NCI-H146 treated with DMSO at 0.1 percent for 48 hours (cell line): ENCODE measurements around the gene ATP11B.
"Not testable (repeated sequence)": the region's sequence is repeated elsewhere in the genome, so short reads cannot be mapped to it uniquely, and the experiment has no call there.

Experiments
- DNase-seq: peaks from one replicate; lab custom pipeline; 2025; ENCODE audit not compliant: unreplicated experiment; lab: John Stamatoyannopoulos, UW

The ATP11B gene

GRCh38 chr3:182794455-182795388 lies 1.4 kb downstream of the ATP11B start:
- peak; percentile 52 for DNase-seq

- no peak for DNase-seq
Measured at GRCh38 chr3:182795389-182795782, 2.1 kb downstream of the ATP11B start.

- DNase-seq, result no peak
Measured at GRCh38 chr3:182796310-182796709, 3.0 kb downstream of the ATP11B start.

GRCh38 chr3:182797876-182798275 lies 4.6 kb downstream of the ATP11B start:
- DNase-seq, result no peak

GRCh38 chr3:182799143-182799542 lies 5.8 kb downstream of the ATP11B start:
- DNase-seq, result not testable (repeated sequence)

- no peak for DNase-seq
Measured at GRCh38 chr3:182800508-182800907, 7.2 kb downstream of the ATP11B start.

GRCh38 chr3:182802413-182803390 lies 9.4 kb downstream of the ATP11B start:
- DNase-seq, result no peak

- DNase-seq, result no peak
Measured at GRCh38 chr3:182803596-182803995, 10.3 kb downstream of the ATP11B start.

GRCh38 chr3:182807061-182807460 lies 13.8 kb downstream of the ATP11B start:
- no peak for DNase-seq

GRCh38 chr3:182808041-182808770 lies 14.9 kb downstream of the ATP11B start:
- no peak for DNase-seq

GRCh38 chr3:182809531-182809930 lies 16.2 kb downstream of the ATP11B start:
- DNase-seq, result no peak

- DNase-seq, result no peak
Measured at GRCh38 chr3:182810574-182811268, 17.4 kb downstream of the ATP11B start.

GRCh38 chr3:182811269-182811596 lies 17.9 kb downstream of the ATP11B start:
- DNase-seq, result no peak

GRCh38 chr3:182812123-182812522 lies 18.8 kb downstream of the ATP11B start:
- no peak for DNase-seq

- no peak for DNase-seq
Measured at GRCh38 chr3:182814419-182815062, 21.2 kb downstream of the ATP11B start.

GRCh38 chr3:182816181-182816580 lies 22.9 kb downstream of the ATP11B start:
- DNase-seq, result no peak

- no peak for DNase-seq
Measured at GRCh38 chr3:182818296-182818978, 25.1 kb downstream of the ATP11B start.

GRCh38 chr3:182821221-182821981 lies 28.1 kb downstream of the ATP11B start:
- DNase-seq, result no peak

GRCh38 chr3:182822260-182822659 lies 29.0 kb downstream of the ATP11B start:
- not testable (repeated sequence) for DNase-seq
